GM18868 (cell line): ENCODE data around the gene CLIP1.
"Not testable (repeated sequence)": the region's sequence is repeated elsewhere in the genome, so short reads cannot be mapped to it uniquely, and the experiment has no call there.

ENCODE experiments used
- ATAC-seq: cut with Tn5 transposase; IDR thresholded peaks from one replicate; pipeline ENCODE4 v1.9.1; 2021; ENCODE audit warnings: mild to moderate bottlenecking, moderate library complexity; ENCODE audit not compliant: unreplicated experiment

CLIP1 gene

DNA sequence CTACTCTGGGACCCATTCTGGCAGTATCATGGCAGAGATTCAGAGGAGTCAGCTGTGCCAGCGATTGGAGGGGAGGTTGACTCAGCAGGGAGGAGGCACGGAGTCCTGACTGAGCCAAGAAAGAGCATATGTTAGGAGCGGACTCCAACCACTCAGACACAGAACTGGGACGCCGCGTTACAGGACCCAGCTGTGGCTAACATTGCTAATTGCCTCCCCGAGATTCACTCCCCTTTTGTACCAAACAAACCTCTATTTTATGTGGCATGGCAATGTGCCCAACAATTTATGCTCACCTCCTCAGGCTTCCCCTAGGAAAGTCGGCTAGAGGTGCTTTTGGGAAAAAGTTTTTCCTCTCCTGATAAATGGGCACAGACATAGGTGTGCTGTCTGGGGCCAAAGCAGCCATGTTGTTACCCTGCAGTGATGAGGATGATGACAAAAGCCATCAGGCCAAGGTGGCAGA, 15.2 kb upstream of the CLIP1 start:
- no peak for ATAC-seq

DNA sequence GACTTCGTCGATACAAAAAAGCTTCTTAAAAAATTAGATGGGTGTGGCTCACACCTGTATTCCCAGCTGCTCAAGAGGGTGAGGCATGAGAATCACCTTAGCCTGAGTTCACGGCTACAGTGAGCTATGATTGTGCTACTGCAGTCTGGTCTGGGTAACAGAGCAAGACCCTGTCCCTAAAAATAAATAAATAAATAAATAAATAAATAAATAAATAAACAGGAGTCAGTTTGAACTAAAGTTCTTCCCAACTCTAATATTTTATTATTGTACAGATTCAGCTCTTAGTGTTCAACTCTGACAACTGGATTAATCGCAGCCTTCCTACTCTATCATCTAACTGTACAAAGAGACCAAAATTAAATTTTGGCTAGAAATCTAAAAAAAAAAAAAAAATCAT, 12.7 kb upstream of the CLIP1 start:
- no peak for ATAC-seq

DNA sequence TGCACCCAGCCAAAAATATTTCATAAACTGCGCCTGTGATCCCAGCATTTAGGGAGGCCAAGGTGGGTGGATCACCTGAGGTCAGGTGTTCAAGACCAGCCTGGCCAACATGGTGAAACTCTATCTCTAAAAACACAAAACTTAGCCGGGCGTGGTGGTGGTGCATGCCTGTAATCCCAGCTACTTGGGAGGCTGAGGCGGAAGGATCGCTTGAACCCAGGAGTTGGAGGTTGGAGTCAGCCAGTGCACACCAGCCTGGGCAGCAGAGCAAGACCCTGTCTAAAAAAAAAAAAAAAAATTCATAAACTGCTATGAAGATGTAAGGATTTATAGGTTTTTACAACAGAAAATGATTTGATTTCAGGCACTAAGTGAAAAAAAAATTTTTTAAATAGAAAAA, 6.6 kb upstream of the CLIP1 start:
- not testable (repeated sequence) for ATAC-seq

DNA sequence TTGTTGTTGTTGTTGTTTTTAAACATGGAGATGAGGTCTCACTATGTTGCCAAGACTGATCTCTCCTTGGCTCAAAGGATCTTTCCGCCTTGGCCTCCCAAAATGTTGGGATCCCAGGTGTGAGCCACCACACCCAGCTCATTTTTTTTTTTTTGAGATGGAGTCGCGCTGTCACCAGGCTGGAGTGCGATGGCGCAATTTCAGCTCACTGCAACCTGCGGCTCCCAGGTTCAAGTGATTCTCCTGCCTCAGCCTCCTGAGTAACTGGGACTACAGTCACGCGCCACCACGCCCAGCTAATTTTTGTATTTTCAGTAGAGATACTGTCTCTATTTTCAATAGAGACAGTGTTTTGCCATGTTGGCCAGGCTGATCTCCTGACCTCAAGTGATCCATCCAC, 4.9 kb upstream of the CLIP1 start:
- ATAC-seq = no peak

DNA sequence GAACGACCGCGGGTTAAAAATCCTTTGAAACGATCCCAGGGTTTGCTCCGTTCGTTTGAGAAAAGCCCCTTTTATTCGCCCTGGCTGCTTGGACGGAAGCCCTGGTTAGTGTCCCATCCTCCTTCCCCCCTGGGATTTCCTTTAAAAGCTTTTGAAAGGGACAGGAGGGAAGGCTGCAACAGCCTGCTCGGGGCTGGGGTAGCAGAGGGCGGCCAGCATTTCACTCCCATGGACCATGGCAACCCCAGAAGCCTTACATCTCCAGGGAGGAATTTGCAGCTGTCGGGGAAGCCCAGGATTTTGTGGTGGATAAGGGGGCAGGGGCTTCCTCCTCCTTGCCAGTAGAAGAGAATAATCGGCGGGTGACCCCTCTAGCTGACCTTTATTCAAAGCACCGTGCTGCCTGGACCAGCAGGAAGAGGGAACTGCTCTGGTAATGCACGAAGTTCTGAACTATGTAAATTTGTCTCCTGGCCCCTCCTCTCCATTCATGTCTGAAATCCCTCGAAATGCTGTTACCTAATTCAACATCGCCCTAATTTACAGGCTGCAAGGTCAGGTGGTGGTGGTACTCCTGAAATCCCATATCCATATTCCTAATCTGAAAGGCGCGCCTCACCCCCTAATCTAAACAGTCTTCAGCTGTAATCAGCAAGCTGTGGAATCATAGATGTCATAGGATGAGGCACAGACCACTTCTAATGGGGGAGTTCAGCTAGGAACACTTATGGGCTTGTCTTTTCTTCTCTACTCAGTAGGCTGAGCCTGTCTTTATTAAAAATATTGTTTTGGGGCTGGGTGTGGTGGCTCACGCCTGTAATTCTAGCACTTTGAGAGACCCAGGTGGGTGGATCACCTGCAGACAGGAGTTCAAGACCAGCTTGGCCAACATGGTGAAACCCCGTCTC, 1.0 kb upstream of the CLIP1 start:
- no peak for ATAC-seq

DNA sequence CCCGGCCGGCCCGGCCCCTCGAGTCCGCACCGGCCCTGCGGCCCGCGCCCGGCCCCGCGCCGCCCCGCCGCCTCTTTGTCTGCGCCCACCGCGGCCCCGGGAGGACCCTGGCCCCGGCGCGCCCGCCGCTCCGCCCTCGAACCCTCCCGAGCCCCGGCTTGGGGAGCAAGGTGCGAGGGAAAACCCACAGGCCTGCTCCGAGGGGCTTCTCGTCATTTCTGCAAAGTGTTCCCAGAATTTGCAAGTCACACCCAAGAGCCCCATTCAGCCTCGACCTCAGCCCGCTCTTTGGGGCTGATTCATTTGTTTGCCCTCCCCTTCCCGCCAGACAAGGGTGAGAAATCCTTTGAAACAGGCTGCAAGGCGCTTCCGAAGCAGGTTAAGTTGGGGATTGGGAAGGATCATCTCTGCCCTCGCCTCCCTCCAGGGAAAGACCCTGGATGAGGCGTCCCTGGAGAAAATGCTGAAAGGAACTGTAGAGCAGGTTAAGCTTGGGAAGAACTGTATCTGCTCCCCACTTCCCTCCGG, 325 bp upstream of the CLIP1 start:
- ATAC-seq = no peak

DNA sequence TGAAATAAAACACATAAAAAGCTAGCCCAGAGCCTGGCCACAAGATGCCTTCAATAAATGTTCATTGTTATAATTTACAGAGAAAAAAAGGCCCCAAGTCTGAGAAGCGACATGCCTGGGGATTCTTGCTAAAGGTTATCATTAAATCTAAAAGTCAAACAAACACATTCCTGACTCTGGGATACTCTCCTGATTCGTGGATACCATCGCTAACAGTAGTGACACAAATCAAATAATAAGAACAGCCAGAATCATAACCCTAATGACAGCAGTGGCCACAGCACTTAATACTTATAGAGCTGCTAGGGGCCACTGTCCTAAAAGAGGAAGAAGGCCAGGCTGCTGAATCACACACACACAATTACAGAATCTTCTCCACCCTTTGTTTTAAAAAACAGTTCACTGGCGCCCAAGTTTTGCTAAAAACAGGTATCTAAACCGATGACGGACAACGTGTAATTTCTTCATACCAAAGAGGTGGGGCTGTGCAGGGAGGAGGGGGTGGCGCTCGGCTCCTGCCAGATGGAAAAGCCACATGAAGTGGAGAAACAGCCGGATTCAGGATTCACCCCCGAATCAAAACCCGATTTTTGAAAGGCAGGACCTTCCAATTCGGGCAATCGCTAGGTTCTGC, 1.2 kb downstream of the CLIP1 start:
- no peak for ATAC-seq

DNA sequence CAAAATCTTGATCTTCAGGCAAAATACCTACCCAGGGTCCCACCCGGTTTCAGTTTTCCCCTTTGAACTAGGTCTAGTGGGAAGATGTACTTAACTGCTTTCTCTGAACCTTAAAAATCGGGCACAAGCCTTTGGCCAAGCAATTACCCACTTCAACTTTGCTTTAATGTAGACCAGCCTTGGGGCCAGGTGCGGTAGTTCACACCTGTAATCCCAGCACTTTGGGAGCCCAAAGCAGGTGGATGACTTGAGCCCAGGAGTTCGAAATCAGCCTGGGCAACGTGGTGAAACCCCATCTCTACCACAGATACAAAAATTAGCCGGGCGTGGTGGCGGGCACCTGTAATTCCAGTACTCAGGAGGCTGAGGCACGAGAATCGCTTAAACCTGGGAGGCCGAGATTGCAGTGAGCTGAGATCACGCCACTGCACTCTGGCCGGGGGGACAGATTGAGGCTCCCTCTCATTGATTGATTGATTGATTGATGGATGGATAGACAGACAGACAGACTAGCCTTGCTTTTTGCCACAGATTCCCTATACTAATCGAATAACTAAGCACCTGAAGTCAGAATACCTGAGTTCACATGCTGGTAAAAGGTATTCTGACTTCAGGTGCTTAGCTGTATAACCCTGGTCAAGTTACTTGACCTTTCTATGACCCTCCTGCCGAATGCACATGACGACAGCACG, 1.9 kb downstream of the CLIP1 start:
- no peak for ATAC-seq

DNA sequence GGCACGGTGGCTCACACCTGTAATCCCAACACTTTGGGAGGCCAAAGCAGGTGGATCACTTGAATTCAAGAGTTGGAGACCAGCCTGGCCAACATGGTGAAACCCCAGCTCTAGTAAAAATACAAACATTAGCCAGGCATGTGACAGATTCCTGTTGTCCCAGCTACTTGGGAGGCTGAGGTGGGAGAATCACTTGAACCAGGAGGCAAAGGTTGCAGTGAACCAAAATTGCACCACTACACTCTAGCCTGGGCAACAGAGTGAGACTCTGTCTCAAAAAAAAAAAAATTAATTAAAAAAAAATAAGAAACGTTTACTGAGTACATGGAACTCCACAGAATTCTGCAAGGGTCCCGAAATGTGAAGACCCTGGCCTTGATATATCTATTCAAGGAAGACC, 3.4 kb downstream of the CLIP1 start:
- ATAC-seq = not testable (repeated sequence)

DNA sequence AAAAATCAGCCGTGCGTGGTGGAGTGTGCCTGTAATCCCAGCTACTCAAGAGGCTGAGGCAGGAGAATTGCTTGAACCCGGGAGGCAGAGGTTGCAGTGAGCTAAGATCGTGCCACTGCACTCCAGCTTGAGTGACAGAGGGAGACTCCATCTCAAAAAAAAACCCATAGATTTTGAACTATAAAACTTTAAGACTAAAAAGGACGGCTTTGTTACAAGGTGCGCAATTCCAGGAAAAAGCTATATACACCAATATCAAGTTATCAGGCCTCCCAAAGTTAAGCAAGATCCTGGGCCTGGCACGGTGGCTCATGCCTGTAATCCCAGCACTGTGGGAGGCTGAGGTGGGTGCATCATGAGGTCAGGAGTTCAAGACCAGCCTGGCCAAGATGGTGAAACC, 6.8 kb downstream of the CLIP1 start:
- ATAC-seq = not testable (repeated sequence)

DNA sequence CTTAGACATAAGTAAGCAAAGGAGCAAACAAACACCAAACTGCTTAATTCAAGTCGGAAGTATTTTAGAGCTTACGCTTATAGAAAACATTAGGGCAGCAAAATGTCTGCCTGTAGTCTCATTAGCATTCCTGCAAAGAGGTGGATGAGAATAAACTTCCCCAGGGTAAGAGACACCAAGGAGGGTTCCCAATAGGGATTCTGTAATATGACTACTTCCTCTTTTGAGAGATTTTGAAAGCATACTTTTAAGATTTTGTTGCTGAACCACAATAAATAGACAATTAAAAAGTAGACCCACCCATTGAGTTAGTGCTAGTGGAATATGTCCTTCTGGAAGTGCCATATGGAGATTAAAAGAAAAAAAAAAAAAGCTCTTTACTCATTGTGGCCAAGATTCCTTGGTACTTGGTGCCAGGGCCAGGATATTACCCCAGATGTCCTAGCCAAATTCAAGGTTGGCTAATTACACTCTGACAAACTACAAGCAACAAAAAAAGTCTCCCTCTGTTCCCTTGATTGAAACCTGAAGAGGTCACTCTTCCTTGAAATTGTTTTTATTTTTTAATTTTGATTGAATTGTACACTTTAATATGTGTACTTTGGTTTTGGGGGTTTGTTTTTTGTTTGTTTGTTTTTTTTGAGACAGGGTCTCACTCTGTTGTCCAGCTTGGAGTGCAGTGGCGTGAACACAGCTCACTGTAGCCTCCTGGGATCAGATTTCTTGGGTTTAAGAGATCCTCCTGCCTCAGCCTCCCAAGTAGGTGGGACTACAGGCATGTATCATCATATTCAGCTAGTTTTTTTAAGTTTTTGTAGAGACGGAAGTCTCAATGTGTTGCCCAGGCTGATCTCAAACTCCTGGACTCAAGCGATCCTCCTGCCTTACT, 8.7 kb downstream of the CLIP1 start:
- ATAC-seq = no peak

DNA sequence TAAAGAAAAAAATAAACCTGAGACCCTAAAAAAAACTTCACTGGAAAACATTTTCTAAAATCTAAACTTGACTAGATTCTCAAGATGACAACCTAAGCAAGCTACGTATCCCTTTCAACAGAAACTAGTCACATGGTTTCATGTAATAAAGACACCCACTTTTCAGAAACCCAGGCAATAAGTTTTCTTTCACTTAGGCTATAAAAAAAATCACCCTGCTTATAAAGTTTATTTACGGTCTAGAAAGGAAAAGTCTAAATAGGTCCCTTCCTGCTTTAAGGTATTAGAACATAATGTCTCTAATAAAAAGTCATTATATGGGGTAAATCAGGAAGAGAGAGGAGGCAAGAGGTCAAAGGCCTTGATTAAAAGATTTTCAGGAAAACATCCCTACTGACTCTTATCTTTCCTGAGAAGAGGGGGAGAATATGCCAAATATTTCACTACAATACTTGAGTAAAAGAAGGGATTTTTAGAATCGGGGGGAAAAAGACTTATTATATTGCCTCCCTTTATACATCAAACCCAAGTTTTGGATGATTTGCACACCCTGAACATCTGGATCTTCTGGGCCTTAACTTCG, 9.5 kb downstream of the CLIP1 start:
- no peak for ATAC-seq

DNA sequence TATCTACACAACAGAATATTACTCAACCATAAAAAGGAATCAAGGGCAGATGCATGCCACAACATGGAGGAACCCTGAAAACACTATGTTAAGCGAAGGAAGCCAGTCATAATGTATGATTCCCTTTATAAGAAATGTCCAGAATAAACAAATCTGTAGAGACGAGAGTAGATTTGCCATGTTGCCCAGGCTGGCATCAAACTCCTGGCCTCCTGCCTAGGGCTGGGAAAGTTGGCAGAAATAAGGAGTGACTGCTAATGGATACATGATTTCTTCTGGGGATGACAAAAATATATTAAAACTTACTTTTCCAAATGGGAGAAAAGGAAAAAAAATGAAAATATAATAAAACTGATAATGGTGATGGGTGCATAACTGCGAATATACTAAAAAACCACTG, 10.9 kb downstream of the CLIP1 start:
- ATAC-seq = no peak

DNA sequence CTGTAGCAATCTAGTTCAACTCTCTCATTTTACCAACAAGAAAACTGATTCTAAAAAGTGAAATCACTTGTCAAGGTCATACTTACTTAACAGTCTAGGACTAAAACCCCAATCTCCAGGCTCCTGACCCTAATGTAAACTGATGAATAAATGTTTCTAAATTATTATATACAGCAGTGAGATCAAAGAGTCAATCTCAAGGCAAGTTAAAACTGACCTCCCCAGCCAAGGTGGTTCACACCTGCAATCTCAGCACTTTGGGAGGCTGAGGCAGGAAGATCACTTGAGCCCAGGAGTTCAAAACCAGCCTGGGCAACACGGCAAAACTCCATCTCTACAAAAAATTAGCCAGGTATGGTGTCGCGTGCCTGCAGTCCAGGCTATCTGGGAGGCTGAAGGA, 15.3 kb downstream of the CLIP1 start:
- no peak for ATAC-seq

DNA sequence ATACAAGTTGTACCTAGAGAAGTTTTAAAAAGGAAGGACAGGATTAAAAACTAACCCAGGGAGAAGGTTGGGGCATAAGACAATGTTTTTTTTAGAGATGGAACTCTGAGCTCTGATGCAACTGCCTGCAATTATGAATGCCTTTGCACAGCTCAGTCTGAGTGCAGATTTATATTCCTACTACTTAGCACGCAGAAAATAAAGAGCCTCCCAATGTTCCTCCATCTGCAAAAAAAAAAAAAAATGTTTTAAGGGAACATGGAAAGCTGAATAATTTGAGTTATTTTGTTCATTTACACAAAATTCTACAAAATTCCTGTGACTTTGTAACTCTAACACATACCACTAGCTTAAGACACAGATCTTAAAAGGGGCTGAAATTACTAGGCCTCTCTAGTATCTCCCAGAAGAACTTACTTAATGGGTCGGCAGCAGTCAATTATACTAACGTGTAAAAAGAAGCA, 15.7 kb downstream of the CLIP1 start:
- no peak for ATAC-seq

DNA sequence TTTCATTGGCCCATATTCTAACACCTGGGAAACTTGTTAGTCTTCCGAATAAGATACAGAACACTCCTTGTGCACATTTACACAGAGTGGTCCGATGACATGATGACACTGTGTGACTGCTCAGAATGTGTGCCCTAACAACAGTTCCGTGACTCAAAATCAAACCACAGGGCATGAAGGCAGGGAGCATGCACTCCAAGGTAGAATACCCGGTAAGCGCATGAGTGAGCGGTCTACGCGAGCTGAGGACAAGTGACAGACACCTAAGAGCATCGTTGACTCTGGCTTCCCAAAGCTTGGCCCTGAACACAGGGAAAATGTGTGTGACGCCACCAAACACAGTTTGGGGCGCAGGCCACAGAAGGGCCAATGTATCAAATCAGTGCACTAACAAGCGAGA, 18.6 kb downstream of the CLIP1 start:
- ATAC-seq = peak; percentile 62

DNA sequence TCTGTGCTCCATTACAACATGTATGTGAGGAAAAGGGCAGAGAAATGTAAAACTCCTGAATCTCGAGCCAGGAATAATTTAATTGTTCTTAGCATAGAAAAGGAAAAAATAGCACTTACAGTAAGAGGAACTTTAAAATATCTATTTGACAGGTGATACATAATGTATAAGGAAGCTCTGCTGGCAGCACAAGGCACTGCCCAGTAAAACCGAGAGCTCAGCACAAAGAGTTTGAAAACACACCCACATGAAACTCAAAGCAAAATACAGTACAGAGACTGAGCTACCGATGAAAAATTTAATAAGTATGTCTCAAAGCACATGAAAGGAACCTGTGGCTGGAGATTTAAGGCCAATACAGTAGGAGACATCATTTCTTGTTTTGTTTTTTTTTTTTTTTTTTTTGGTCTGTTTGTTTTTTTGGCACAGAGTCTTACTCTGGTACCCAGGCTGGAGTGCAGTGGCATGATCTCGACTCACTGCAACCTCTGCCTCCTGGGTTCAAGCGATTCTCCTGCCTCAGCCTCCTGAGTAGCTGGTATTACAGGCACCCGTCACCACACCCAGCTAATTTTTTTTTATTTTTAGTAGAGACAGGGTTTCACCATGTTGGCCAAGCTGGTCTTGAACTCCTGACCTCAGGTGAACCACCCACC, 19.2 kb downstream of the CLIP1 start:
- ATAC-seq = peak; percentile 48

DNA sequence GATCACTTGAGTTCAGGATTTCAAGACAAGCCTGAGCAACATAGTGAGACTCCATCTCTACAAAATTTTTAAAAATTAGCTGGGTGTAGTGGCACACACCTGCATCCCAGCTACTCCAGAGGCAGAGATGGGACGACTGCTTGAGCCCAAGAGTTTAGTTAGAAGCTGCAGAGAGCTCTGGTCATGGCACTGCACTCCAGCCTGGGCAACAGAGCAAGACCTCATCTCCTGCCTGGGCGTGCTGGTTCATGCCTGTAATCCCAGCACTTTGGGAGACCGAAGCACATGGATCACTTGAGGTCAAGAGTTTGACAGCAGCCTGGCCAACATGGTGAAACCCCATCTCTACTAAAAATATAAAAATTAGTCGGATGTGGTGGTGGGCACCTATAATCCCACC, 20.2 kb downstream of the CLIP1 start:
- ATAC-seq = no peak

DNA sequence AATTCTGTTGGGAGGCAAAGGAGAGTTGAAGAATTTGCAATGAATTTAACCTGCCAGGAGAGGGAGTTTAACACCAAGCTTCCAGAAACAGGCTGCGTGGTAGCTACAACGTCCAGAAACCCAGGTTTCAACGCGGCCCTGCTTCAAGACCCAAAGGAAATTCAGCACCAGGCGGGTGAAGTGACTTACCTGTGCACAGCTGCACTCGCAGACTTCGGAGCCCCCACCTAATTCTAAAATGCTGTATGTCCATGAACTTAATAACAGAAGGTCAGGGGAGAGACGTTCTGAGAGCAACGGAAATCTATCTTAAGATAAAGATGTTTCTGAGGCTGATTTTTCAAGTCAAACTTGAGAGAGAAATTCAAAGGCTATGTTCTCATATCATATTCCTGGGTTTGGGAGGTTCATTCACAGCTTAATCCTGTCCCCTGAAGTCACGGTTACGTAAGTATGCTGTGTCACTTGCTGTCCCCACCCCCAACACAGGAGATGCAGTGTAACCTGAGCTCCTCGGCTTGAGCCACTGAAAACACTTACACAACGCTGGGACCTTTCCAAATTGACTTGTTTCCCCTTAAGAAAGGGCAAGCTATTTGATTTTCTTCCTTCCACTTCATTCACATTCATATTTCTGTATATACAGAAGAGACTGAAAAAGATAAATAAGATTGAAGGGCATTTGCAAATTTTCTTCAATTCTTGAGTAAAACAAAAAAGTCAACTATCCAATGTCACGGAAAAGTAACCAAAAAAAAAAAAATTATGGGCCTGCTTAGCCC, 22.7 kb downstream of the CLIP1 start:
- ATAC-seq = no peak
